Occipital lobe (tissue), 2 donors: ENCODE results near the gene LCA5. TPM values are rescaled to one million over a fixed set of nuclear protein-coding genes. Genes with fewer than 3 reads are reported as not detected.
"Not testable (repeated sequence)": the region's sequence is repeated elsewhere in the genome, so short reads cannot be mapped to it uniquely, and the experiment has no call there.

ENCODE experiments used
- DNase-seq: peaks from one replicate; lab custom pipeline; 2025; lab: John Stamatoyannopoulos, UW
- total RNA-seq: library from RNA; depleted of rRNA; stranded (reverse); fragments of >200 nt; gene quantifications from one replicate; pipeline ENCODE4 v1.2.3, GENCODE V29; 2014

Gene LCA5
- total RNA-seq = 17.3 TPM

- DNase-seq = peak; percentile 97
Observed at GRCh38 chr6:79536954-79537747, at the start of gene LCA5. TSS of gene LCA5 (minus strand) at chr6:79537430. CDS start at chr6:79518894, 18,536 bp downstream.

- DNase-seq = no peak
Observed at GRCh38 chr6:79586548-79586947, 49.3 kb upstream of the LCA5 start.

DNA sequence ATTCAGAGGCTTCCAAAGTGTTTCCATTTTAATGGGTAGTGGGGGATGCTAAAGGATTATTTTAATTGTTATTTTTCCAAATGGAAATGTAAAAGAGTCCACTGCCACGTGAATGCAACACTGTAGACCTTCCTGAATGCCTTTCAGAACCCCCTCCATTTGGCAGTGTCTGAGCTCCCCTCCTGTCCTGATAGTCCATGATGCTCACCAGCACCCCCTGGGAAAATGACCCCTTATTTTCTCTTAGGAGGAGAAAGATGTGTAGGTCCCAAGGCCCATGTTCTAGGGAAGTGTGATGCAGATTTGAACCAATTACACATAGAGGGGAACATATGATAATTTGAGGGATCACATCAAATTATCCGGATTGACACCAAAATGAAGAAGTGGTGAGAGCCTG lies 47.1 kb upstream of the LCA5 start:
- DNase-seq = no peak

DNA sequence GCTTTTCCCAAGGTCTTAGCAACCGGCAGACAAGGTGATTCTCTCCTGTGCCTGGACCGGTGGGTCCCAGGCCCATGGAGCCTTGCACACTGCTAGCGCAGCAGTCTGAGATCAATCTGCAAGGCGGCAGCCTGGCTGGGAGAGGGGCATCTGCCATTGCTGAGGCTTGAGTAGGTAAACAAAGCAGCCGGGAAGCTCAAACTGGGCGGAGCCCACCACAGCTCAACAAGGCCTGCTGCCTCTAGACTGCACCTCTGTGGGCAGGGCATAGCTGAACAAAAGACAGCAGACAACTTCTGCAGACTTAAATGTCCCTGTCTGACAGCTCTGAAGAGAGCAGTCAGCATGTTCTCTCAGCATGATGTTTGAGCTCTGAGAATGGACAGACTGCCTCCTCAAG lies 40.7 kb upstream of the LCA5 start:
- DNase-seq = not testable (repeated sequence)

- no peak for DNase-seq
Observed at GRCh38 chr6:79574630-79575225, 37.5 kb upstream of the LCA5 start.

DNA sequence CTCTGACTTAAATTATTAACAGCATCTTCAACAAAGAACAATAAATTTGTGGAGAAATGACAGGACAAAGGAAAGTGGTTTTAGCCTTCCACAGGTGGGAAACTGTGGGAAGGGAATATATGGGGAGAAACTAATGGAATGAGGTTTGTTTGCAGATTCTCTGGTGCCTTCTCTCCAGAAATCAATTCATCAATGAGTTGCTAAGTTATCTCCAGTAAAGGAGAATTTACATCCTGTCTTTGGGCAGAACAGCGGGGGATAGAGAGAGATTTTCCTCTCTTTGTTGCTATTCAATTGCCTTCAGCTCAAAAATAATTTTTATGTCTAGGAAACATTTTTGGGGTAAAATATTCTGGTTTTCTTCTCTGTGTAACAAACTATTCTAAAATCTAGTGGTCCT lies 36.9 kb upstream of the LCA5 start:
- DNase-seq = no peak

DNA sequence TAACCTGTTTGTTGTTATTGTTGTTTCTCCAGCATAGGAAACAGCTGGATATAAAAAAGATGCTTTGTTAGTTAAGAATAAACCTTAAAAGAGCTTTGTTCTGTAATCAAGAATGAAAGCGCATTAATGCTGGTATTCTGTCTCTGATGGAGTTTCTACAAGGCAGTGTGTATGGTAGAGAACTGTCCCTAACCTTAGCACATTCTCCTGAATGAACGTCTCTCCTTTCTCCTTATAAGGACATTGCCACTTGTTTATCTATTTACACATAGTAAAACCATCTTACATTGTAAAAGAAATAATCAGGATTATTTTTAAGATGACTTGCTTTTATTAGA lies 33.8 kb upstream of the LCA5 start:
- no peak for DNase-seq

GRCh38 chr6:79570129-79571029 lies 33.1 kb upstream of the LCA5 start:
- DNase-seq = peak; percentile 27

GRCh38 chr6:79568996-79569395 lies 31.8 kb upstream of the LCA5 start:
- DNase-seq = no peak

DNA sequence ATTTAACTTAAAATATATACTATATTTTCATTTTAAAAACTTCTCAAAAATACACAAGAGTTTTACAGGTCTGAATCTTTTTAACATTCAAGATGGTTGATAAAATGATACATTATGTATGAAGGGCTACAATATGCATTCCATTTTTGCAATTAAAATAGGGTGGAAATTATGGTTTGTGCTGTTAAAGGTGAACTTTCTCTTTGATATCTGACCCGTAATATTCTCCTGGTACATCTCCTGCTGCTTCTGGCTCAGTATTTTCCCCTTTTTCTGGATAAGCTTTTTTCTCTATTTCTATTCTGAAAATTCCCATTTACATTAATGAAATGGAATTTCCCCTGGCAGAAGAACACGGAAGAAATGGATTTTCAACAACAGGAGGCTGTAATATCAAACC lies 27.4 kb upstream of the LCA5 start:
- no peak for DNase-seq

DNA sequence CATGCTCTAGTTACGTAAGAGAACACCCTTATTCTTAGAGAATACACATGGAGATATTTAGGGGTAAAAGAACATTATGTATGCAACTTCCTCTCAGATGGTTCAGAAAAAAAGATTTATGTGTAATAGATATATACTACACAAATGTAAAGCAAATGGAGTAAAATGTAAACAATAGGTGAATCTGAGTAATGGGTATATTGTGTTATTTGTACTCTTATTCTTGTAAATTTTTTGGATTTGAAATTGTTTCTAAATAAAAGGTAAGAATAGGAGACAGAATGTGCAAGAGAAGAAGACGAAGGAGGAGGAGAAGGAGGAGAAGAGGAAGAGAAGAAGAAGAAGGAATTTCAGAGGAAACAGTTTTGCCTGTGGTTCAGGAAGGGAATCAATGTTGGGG lies 22.5 kb upstream of the LCA5 start:
- no peak for DNase-seq

DNA sequence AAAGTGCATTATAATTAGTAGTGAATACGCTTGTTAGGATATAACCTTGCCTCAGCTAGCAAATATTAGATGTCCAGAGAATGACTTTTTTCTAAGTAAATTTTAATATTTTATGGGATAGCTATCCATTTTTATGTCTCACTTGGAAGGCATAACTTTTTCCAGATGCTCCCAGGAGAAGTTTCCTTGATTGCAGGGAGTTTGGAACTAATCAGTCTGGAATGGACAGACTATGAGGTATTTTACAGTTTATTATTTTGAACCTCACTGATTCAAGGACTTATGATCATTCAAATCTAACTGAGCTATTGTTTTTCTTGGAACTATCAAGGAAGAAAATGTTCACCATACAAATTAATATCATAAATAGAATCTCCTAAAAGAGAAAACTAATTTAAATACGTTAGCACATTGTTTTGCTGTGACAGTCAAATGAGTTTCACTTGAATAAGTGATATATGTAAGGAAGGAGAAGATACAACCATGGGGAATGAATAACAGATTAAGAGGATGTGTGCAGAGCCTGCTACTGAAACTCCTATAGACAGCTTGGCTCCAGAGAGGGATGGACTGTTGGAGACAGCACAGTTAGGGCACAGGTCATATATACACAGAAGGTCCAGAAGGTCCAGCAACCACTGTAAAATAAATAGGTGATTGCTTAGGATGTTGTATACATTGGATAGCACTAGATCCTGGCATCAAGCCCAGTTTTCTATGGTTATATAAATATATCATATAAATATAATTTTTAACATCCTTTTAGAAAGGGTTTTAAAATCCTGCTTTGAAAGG lies 20.6 kb upstream of the LCA5 start:
- DNase-seq = no peak

GRCh38 chr6:79554305-79554704 lies 17.1 kb upstream of the LCA5 start:
- no peak for DNase-seq

- DNase-seq = no peak
Observed at GRCh38 chr6:79551401-79551800, 14.2 kb upstream of the LCA5 start.

DNA sequence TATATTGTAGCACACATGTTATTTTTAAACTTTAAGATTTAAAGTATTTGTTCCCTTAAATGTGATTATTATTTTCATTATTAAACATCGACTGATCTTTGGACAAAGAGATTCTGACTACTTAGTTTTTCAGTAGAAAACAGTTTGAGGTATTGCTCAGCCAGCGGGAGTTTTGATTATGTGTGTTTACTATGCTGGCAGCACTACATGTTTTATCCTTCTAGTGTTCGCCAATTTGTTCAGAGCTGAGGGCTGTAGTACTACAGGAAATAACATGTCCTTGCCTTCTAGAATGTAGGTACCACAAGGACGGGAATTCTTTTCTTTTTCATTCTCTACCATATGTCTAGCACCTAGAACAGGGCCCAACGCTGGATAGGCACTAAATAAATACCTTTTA lies 11.1 kb upstream of the LCA5 start:
- no peak for DNase-seq

- DNase-seq = no peak
Observed at GRCh38 chr6:79546186-79546585, 9.0 kb upstream of the LCA5 start.

GRCh38 chr6:79544939-79545450 lies 7.8 kb upstream of the LCA5 start:
- peak; percentile 56 for DNase-seq

GRCh38 chr6:79544299-79544927 lies 7.2 kb upstream of the LCA5 start:
- peak; percentile 7 for DNase-seq

- DNase-seq = no peak
Observed at GRCh38 chr6:79543886-79544285, 6.7 kb upstream of the LCA5 start.

DNA sequence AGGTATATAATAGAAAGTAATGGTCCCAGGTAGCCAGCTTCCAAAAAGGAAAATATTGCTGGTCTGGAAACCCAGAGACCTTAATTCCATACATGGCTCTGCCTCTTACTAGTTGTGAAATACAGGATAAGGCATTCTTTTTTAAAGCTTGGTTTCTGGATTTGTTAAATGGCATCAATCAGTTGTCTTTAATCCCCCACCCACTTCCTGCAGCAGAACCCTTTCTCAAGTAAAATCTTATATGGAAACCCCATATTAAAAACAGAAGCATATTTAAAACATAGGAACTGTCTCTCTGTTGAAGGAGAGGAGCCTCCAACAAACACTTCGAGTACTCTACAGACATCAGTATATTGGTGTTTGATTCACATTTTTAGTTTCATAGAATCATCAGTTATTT lies 6.2 kb upstream of the LCA5 start:
- DNase-seq = no peak
